HG02571 (cell line): ENCODE results near the gene PCDHGA8.
"Not testable (repeated sequence)": the region's sequence is repeated elsewhere in the genome, so short reads cannot be mapped to it uniquely, and the experiment has no call there.

Experiments used
- ATAC-seq: cut with Tn5 transposase; IDR thresholded peaks from one replicate; pipeline ENCODE4 v1.9.1; 2021; ENCODE audit warnings: mild to moderate bottlenecking, moderate library complexity; ENCODE audit not compliant: unreplicated experiment

The PCDHGA8 gene

DNA sequence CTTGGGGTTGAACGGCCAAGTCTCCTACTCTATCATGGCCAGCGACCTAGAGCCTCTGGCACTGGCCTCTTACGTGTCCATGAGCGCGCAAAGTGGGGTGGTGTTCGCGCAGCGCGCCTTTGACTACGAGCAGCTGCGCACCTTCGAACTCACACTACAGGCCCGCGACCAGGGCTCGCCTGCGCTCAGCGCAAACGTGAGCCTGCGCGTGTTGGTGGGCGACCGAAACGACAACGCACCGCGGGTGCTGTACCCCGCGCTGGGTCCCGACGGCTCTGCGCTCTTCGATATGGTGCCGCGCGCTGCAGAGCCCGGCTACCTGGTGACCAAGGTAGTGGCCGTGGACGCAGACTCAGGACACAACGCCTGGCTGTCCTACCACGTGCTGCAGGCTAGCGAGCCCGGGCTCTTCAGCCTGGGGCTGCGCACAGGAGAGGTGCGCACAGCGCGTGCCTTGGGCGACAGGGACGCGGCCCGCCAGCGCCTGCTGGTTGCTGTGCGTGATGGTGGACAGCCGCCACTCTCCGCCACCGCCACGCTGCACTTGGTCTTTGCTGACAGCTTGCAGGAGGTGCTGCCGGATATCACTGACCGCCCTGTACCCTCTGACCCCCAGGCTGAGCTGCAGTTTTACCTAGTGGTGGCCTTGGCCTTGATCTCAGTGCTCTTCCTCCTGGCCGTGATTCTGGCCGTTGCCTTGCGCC is 7.3 kb downstream of the PCDHGA8 start:
- ATAC-seq: no peak

- no peak for ATAC-seq
Measured at GRCh38 chr5:141402553-141403243, 10.3 kb downstream of the PCDHGA8 start, which contains the start of gene PCDHGA9. Gene PCDHGA9 (plus strand): TSS chr5:141402778. CDS start chr5:141402953, 175 bp downstream.

GRCh38 chr5:141403387-141403786 is 11.0 kb downstream of the PCDHGA8 start:
- ATAC-seq: no peak

DNA sequence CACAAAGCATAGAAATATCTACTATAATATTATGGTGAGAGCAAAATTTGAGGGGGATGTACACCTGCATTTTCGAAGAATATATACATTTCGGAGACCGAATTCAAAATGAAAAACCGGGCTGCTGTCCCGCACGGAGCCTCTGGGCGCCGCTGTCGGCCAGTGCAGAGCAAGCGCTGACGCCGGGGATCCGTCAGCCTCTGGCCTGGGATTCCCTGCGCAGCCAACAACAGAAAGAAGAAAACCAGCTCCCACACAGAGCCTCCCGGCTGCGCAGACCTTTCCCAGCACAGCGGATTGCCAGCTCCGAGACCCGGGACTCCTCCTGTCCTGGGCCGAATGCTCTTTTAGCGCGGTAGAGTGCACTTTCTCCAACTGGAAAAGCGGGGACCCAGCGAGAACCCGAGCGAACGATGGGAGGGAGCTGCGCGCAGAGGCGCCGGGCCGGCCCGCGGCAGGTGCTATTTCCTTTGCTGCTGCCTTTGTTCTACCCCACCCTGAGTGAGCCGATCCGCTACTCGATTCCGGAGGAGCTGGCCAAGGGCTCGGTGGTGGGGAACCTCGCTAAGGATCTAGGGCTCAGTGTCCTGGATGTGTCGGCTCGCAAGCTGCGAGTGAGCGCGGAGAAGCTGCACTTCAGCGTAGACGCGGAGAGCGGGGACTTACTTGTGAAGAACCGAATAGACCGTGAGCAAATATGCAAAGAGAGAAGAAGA is 15.5 kb downstream of the PCDHGA8 start, which contains the start of gene PCDHGB6:
Gene PCDHGB6 (plus strand): TSS at position 232 of the 716 bp plus-strand sequence. CDS start 182 bp downstream, at position 414.
- ATAC-seq: not testable (repeated sequence)

GRCh38 chr5:141409598-141410306 is 17.3 kb downstream of the PCDHGA8 start:
- no peak for ATAC-seq

GRCh38 chr5:141411575-141411974 is 19.1 kb downstream of the PCDHGA8 start:
- ATAC-seq: no peak

- ATAC-seq: peak; percentile 78
Measured at GRCh38 chr5:141412854-141413539, 20.6 kb downstream of the PCDHGA8 start, which contains the start of gene PCDHGA10. Gene PCDHGA10 (plus strand): TSS chr5:141412987. CDS start chr5:141413176, 189 bp downstream.

GRCh38 chr5:141413540-141414069 is 21.2 kb downstream of the PCDHGA8 start:
- ATAC-seq: no peak

- ATAC-seq: not testable (repeated sequence)
Measured at GRCh38 chr5:141414548-141415274, 22.3 kb downstream of the PCDHGA8 start.

GRCh38 chr5:141415275-141415618 is 22.8 kb downstream of the PCDHGA8 start:
- ATAC-seq: not testable (repeated sequence)

GRCh38 chr5:141417494-141418172 is 25.2 kb downstream of the PCDHGA8 start, which contains the start of gene PCDHGB7:
Gene PCDHGB7 (plus strand): TSS chr5:141417677. CDS start chr5:141417860, 183 bp downstream.
- peak; percentile 75 for ATAC-seq

DNA sequence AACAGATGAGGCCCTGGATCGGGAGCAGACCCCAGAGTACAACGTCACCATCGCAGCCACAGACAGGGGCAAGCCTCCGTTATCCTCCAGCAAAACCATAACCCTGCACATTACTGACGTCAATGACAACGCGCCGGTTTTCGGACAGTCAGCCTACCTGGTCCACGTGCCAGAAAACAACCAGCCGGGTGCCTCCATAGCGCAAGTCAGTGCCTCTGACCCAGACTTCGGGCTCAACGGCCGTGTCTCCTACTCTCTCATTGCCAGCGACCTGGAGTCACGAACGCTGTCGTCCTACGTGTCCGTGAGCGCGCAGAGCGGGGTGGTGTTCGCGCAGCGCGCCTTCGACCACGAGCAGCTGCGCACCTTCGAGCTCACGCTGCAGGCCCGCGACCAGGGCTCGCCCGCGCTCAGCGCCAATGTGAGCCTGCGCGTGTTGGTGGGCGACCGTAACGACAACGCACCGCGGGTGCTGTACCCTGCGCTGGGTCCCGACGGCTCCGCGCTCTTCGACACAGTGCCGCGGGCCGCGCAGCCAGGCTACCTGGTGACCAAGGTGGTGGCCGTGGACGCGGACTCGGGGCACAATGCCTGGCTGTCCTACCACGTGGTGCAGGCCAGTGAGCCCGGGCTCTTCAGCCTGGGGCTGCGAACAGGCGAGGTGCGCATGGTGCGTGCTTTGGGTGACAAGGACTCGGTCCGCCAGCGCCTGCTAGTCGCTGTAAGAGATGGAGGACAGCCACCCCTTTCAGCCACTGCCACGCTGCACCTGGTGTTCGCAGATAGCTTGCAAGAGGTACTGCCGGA is 26.8 kb downstream of the PCDHGA8 start:
- no peak for ATAC-seq

DNA sequence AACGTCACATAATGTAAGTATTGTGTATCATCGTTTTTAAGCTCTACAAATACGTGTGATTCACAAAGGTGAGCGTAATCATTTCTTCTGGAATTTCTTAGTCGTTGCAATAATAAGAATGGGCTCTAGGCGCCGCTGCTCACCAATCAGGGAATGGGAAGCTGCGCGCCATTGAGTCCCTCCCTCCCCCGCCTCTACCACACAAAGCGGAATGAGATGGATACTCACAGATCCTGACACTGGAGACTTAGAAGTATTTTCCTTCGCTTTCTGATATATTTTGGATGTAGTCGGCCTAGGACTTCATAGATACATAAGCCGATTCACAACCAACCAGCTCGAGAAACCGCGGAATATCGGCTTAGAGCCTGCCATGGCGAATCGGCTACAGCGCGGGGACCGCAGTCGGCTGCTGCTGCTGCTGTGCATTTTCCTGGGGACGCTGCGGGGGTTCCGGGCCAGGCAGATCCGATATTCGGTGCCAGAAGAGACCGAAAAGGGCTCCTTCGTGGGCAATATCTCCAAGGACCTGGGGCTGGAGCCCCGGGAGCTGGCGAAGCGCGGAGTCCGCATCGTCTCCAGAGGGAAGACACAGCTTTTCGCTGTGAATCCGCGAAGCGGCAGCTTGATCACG is 28.5 kb downstream of the PCDHGA8 start, which contains the start of gene PCDHGA11:
Gene PCDHGA11 (plus strand): TSS at position 197 of the 634 bp plus-strand sequence. CDS start 177 bp downstream, at position 374.
- no peak for ATAC-seq

DNA sequence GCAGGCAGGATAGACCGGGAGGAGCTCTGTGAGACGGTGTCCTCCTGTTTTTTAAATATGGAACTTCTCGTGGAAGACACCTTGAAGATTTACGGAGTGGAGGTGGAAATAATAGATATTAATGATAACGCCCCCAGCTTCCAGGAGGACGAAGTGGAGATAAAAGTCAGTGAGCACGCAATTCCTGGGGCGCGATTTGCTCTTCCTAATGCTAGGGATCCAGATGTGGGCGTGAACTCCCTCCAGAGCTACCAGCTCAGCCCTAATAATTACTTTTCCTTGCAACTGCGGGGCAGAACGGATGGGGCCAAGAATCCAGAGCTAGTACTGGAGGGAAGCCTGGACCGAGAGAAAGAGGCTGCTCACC is 29.0 kb downstream of the PCDHGA8 start:
- ATAC-seq: no peak

GRCh38 chr5:141422742-141423291 is 30.4 kb downstream of the PCDHGA8 start:
- ATAC-seq: no peak

- ATAC-seq: no peak
Measured at GRCh38 chr5:141427783-141428426, 35.5 kb downstream of the PCDHGA8 start.
